ENCODE measurements around the gene SLC25A12.
A peak's percentile ranks its signal among the peaks of the same experiment; 100 is the strongest.
"Not testable (repeated sequence)": the region's sequence is repeated elsewhere in the genome, so short reads cannot be mapped to it uniquely, and the experiment has no call there.

The SLC25A12 gene

DNA sequence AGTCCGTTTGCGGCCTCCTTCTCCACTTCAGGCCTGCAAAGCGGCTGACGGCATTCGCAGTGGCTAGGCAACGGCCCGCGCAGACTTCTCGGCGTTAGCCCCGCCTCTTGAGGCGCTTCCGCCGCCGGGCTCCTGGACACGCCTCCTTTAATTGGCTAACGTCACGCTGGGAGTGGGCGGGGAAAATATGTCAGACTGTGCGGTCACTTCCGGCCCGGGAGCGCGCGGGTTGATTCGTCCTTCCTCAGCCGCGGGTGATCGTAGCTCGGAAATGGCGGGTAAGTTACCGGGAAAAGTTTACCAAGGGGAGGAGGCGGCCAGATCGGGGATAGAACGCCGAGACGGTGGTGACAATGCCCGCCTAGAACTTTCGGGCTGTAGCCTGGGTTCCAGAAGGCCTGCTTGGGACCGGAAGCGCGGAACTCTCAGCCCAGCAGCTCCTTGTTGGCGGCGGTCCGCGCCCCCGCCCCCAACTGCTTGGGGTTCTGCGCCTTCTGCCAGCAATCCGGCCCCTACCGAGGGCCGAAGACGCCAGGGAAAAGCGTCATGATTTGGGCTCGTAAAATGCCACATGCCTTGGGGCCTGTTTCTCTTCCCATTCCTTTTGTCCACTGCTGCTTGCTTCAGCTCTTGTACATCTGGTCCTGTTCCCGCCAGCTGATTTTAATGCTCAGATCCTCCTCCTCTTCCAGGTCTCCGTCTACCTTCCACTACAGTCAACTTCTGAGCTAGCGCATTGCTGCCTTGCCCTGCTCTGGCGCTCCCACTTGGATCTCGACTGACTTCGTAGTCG, 28.4 kb upstream of the SLC25A12 start, which contains the start of gene HAT1:
TSS of gene HAT1 (plus strand) at position 232 of the 793 bp plus-strand sequence. CDS start at position 272, 40 bp downstream.
- H3K9me3 ChIP-seq (ENCODE audit: low read depth, low read length) = no peaks in the 10 kb centered on the region
- DNase-seq (ENCODE audit: low read depth, low spot score) = peak; percentile 92
- TF ChIP-seq EZH2 (IDR thresholded peaks at IDR 0.05) = no peak
- peak; percentile 79; the same call in 1 of the 2 replicates for TF ChIP-seq POLR2AphosphoS5 (IDR thresholded peaks at IDR 0.05; ENCODE audit: borderline replicate concordance, low read depth, low read length)
- TF ChIP-seq FOXP2 (optimal IDR thresholded peaks at IDR 0.05; ENCODE audit: control extremely low read depth, extremely low read length, insufficient read depth) = peak; percentile 37
- peak within 1 kb of the TSS; percentile 77 for H3K4me3 ChIP-seq
- H3K27ac ChIP-seq = peak within 1 kb of the TSS; percentile 80
- peak within 1 kb of the TSS; percentile 84 for H3K9ac ChIP-seq (ENCODE audit: insufficient read length)
- peaks cover 27% of the 10 kb centered on the region for H3K36me3 ChIP-seq (ENCODE audit: insufficient read depth, low read length)

DNA sequence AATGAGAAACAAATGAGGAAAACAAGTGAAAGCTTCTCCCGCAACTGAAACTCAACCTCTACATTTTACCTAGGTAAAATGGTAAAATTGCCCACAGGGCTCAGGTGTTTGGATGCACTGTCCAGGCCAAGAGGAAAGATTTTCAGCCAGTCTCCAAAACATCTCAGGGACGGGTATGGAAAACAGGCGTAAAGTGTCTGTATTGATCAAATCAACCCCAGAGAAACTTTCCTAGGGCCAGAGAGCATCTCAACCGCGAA, 27.9 kb upstream of the SLC25A12 start:
- no peaks in the 10 kb centered on the region for H3K9me3 ChIP-seq (ENCODE audit: low read depth, low read length)
- peak overlapping the region; percentile 77 for H3K4me3 ChIP-seq
- H3K27ac ChIP-seq = peak overlapping the region; percentile 10; the same call in 1 of the 2 replicates
- no peak for DNase-seq (ENCODE audit: low read depth, low spot score)
- TF ChIP-seq POLR2AphosphoS5 (IDR thresholded peaks at IDR 0.05; ENCODE audit: borderline replicate concordance, low read depth, low read length) (no peak), FOXP2 (optimal IDR thresholded peaks at IDR 0.05; ENCODE audit: control extremely low read depth, extremely low read length, insufficient read depth) (no peak), EZH2 (IDR thresholded peaks at IDR 0.05) (no peak)
- peak overlapping the region; percentile 65 for H3K9ac ChIP-seq (ENCODE audit: insufficient read length)
- peaks cover 22% of the 10 kb centered on the region for H3K36me3 ChIP-seq (ENCODE audit: insufficient read depth, low read length)

DNA sequence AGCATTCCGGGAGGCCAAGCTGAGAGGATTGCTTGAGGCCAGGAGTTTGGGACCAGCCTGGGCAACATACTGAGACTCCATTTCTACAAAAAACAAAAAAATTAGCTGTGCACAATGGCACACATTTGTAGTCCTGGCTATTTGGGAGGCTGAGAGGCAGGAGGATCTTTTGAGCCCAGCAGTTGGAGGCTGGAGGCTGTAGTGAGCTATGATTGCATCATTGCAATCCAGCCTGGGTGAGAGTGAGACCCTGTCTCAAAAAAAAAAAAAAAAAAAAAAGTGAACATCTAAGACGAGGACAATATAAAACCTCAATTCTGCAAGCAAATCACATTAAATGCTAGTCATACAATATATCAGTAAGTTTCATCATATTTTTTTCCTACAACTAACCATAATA, 25.4 kb upstream of the SLC25A12 start:
- Histone ChIP-seq H3K9me3 (ENCODE audit: low read depth, low read length) (no peaks in the 10 kb centered on the region), H3K9ac (ENCODE audit: insufficient read length) (no peak overlapping the region), H3K27ac (no peak overlapping the region), H3K4me3 (no peak overlapping the region), H3K36me3 (ENCODE audit: insufficient read depth, low read length) (0 out of 2 replicates have a peak, but pooled peaks cover 3% of the 10 kb centered on the region)
- TF ChIP-seq EZH2 (IDR thresholded peaks at IDR 0.05) = no peak
- TF ChIP-seq POLR2AphosphoS5 (IDR thresholded peaks at IDR 0.05; ENCODE audit: borderline replicate concordance, low read depth, low read length) = no peak
- no peak for TF ChIP-seq FOXP2 (optimal IDR thresholded peaks at IDR 0.05; ENCODE audit: control extremely low read depth, extremely low read length, insufficient read depth)
- no peak for DNase-seq (ENCODE audit: low read depth, low spot score)

DNA sequence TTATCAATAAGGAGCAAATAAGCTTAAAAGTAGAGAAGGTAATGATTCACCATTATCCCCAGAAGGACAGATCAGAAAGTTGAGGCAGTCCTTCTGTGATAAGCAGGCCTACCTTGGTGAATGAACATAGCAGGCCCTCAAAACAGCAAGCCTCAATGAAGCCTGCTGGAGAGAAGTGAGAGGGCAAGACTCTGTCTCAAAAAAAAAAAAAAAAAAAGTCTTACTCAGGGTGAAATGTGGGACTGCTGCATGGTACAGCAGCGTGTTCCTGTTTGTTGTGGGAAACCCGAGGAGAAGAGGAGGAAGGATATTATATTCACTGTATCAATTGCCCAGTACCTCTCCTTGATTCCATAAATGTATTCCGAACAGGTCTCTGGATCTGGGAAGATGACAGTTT, 19.5 kb upstream of the SLC25A12 start:
- H3K4me3 ChIP-seq = no peak overlapping the region
- no peak for DNase-seq (ENCODE audit: low read depth, low spot score)
- no peak for TF ChIP-seq POLR2AphosphoS5 (IDR thresholded peaks at IDR 0.05; ENCODE audit: borderline replicate concordance, low read depth, low read length)
- no peak for TF ChIP-seq FOXP2 (optimal IDR thresholded peaks at IDR 0.05; ENCODE audit: control extremely low read depth, extremely low read length, insufficient read depth)
- no peak for TF ChIP-seq EZH2 (IDR thresholded peaks at IDR 0.05)
- H3K9me3 ChIP-seq (ENCODE audit: low read depth, low read length) = no peaks in the 10 kb centered on the region
- no peak overlapping the region for H3K27ac ChIP-seq
- H3K9ac ChIP-seq (ENCODE audit: insufficient read length) = no peak overlapping the region
- no peaks in the 10 kb centered on the region for H3K36me3 ChIP-seq (ENCODE audit: insufficient read depth, low read length)

DNA sequence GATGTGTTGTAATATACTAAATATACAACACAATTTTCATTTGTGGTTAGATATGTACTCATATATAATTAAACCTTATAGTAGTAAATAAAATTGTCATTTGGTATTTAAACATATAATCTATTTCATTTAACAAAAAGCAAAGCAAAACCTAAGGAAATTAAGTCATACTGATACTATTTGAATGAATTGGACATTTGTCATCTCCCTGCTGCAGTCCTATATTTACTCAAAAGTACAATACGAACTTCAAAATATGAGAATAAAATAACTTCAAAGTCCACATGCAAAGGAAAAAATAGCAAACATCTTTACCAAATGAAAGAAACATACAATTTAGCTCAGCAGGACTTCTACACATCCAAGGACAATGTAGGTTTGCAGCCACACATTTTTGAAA, 16.4 kb upstream of the SLC25A12 start:
- H3K4me3 ChIP-seq = no peak overlapping the region
- H3K36me3 ChIP-seq (ENCODE audit: insufficient read depth, low read length) = no peaks in the 10 kb centered on the region
- no peaks in the 10 kb centered on the region for H3K9me3 ChIP-seq (ENCODE audit: low read depth, low read length)
- H3K9ac ChIP-seq (ENCODE audit: insufficient read length) = no peak overlapping the region
- TF ChIP-seq POLR2AphosphoS5 (IDR thresholded peaks at IDR 0.05; ENCODE audit: borderline replicate concordance, low read depth, low read length) = no peak
- TF ChIP-seq EZH2 (IDR thresholded peaks at IDR 0.05) = no peak
- TF ChIP-seq FOXP2 (optimal IDR thresholded peaks at IDR 0.05; ENCODE audit: control extremely low read depth, extremely low read length, insufficient read depth) = no peak
- H3K27ac ChIP-seq = no peak overlapping the region
- DNase-seq (ENCODE audit: low read depth, low spot score) = no peak

DNA sequence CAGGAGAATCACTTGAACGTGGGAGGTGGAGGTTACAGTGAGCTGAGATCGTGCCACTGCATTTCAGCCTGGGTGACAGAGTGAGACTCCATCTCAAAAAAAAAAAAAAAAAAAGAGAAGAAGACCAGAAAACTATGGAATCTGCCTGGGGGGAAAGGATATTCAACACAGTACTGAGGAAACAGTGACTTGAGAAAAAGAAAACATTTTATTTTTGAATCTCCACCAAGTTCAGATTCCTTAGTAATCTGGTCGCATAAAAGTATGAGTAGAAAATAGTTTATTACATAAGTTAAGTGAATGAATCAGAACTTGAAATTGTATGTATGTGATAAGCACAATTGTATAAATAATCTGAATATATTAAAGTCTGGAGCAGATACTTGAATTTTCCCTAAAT, 15.2 kb upstream of the SLC25A12 start:
- H3K36me3 ChIP-seq (ENCODE audit: insufficient read depth, low read length) = no peaks in the 10 kb centered on the region
- H3K9me3 ChIP-seq (ENCODE audit: low read depth, low read length) = no peaks in the 10 kb centered on the region
- no peak overlapping the region for H3K4me3 ChIP-seq
- no peak for DNase-seq (ENCODE audit: low read depth, low spot score)
- no peak overlapping the region for H3K9ac ChIP-seq (ENCODE audit: insufficient read length)
- TF ChIP-seq POLR2AphosphoS5 (IDR thresholded peaks at IDR 0.05; ENCODE audit: borderline replicate concordance, low read depth, low read length) (no peak), FOXP2 (optimal IDR thresholded peaks at IDR 0.05; ENCODE audit: control extremely low read depth, extremely low read length, insufficient read depth) (no peak), EZH2 (IDR thresholded peaks at IDR 0.05) (no peak)
- no peak overlapping the region for H3K27ac ChIP-seq

DNA sequence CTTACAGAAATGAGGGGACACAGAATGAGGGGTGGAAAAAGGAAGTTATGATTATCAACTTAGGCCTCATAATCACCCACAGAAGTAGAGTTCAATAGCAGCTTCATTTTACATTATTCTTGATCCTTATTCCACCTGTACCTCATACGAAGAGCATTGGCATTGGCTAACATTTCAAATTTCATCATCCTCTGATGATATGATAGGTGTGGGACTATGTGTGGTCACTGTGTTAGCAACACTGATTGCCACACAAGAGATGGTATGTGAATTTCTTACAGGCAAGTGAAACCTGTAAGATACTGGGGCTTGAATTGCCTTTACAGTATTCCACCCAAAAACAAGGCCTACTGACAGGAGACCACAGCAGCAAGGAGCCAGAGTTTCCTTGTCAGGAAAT, 14.2 kb upstream of the SLC25A12 start:
- no peak for DNase-seq (ENCODE audit: low read depth, low spot score)
- H3K27ac ChIP-seq = no peak overlapping the region
- no peak overlapping the region for H3K9ac ChIP-seq (ENCODE audit: insufficient read length)
- no peak overlapping the region for H3K4me3 ChIP-seq
- TF ChIP-seq EZH2 (IDR thresholded peaks at IDR 0.05) (no peak), FOXP2 (optimal IDR thresholded peaks at IDR 0.05; ENCODE audit: control extremely low read depth, extremely low read length, insufficient read depth) (no peak)
- no peaks in the 10 kb centered on the region for H3K36me3 ChIP-seq (ENCODE audit: insufficient read depth, low read length)
- H3K9me3 ChIP-seq (ENCODE audit: low read depth, low read length) = no peaks in the 10 kb centered on the region

DNA sequence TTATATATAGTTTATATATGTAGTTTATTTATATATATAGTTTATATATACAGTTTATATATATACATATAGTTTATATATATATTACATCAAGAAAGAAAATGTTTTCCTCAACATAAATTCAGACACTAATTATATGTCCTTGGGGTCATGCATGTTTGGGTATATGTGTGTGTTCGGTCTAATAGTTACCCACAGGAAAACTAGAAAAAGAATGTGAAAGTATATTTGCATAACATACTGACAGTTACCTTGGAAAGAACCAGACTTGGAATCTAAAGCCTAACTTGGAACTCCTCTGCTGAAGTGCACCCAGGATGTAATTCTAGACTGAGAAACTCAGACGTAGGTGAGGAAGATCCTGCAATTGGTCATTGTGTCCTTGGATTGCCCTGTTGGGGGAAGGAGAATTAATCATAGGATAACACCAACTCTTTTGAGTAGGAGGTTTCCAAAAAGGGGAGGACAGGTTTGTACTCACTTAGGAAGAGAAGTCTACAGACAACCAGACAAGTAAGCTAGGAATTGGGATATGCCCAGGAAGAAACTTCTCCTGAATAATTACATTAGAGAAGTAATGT, 8.9 kb upstream of the SLC25A12 start:
- H3K27ac ChIP-seq = no peak overlapping the region
- H3K4me3 ChIP-seq = no peak overlapping the region
- TF ChIP-seq POLR2AphosphoS5 (IDR thresholded peaks at IDR 0.05; ENCODE audit: borderline replicate concordance, low read depth, low read length) (no peak), EZH2 (IDR thresholded peaks at IDR 0.05) (no peak), FOXP2 (optimal IDR thresholded peaks at IDR 0.05; ENCODE audit: control extremely low read depth, extremely low read length, insufficient read depth) (no peak)
- no peaks in the 10 kb centered on the region for H3K9me3 ChIP-seq (ENCODE audit: low read depth, low read length)
- no peak overlapping the region for H3K9ac ChIP-seq (ENCODE audit: insufficient read length)
- H3K36me3 ChIP-seq (ENCODE audit: insufficient read depth, low read length) = no peaks in the 10 kb centered on the region
- no peak for DNase-seq (ENCODE audit: low read depth, low spot score)

DNA sequence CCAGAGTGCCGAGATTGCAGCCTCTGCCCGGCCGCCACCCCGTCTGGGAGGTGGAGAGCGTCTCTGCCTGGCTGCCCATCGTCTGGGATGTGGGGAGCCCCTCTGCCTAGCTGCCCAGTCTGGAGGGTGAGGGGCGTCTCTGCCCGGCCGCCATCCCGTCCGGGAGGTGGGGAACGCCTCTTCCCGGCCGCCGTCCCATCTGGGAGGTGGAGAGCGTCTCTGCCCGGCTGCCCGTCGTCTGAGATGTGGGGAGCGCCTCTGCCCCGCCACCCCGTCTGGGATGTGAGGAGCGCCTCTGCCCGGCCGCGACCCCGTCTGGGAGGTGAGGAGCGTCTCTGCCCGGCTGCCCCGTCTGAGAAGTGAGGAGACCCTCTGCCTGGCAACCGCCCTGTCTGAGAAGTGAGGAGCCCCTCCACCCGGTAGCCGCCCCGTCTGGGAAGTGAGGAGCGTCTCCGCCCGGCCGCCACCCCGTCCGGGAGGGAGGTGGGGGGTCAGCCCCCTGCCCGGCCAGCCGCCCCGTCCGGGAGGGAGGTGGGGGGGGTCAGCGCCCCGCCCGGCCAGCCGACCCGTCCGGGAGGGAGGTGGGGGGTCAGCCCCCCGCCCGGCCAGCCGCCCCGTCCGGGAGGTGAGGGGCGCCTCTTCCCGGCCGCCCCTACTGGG, 5.7 kb upstream of the SLC25A12 start:
- not testable (repeated sequence) for H3K36me3 ChIP-seq (ENCODE audit: insufficient read depth, low read length)

More for the DNA sequence above, 5.7 kb upstream of the SLC25A12 start:
- H3K27ac ChIP-seq; DNase-seq (ENCODE audit: low read depth, low spot score); H3K9me3 ChIP-seq (ENCODE audit: low read depth, low read length); H3K4me3 ChIP-seq; H3K9ac ChIP-seq (ENCODE audit: insufficient read length): not testable (repeated sequence)

All from SK-N-MC (cell line).